Measurements from ENCODE around the gene AWAT1. TPM values are rescaled to one million over a fixed set of nuclear protein-coding genes. Genes with fewer than 3 reads are reported as not detected.

Gene AWAT1
- total RNA-seq, 1 donor from 2014 or later, result not detected

DNA sequence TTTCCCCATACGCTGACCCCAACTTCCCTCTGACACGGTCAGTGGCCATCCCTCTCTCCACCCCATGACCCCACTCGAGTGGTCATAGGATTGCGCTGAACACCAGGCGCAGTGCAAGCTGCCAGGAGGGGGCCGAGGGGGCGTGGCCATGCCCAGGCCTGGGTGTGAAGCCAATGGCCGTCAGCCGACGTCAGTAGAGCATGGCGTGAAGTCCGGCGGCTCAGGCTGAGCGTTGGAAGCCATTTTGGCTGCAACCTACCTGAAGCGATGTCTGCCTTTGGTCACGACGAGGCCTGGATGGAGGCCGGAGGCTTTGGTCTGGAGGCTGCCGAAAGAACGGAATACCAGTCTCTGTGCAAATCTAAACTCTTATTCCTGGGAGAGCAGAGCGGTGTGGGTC lies 47.5 kb downstream of the AWAT1 start, which contains the start of gene RAB41:
Gene RAB41, plus strand, starts transcription at position 222 of the 400 bp plus-strand sequence. Its CDS starts 46 bp downstream, at position 268.
- Mint-ChIP-seq H3K27me3 (ENCODE audit: low read depth) (no peaks in the 10 kb centered on the region), H3K4me1 (no peaks in the 10 kb centered on the region), H3K27ac (ENCODE audit: unreplicated experiment) (no peak within 1 kb of the TSS), H3K9me3 (peaks cover 7% of the 10 kb centered on the region), H3K36me3 (ENCODE audit: low read depth) (peaks cover 7% of the 10 kb centered on the region), H3K4me3 (no peak within 1 kb of the TSS)
- TF ChIP-seq, protein P1, sequence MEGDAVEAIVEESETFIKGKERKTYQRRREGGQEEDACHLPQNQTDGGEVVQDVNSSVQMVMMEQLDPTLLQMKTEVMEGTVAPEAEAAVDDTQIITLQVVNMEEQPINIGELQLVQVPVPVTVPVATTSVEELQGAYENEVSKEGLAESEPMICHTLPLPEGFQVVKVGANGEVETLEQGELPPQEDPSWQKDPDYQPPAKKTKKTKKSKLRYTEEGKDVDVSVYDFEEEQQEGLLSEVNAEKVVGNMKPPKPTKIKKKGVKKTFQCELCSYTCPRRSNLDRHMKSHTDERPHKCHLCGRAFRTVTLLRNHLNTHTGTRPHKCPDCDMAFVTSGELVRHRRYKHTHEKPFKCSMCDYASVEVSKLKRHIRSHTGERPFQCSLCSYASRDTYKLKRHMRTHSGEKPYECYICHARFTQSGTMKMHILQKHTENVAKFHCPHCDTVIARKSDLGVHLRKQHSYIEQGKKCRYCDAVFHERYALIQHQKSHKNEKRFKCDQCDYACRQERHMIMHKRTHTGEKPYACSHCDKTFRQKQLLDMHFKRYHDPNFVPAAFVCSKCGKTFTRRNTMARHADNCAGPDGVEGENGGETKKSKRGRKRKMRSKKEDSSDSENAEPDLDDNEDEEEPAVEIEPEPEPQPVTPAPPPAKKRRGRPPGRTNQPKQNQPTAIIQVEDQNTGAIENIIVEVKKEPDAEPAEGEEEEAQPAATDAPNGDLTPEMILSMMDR (conservative IDR thresholded peaks at IDR 0.05), result no peak
- no peak for DNase-seq (ENCODE audit: low read depth, low spot score)

DNA sequence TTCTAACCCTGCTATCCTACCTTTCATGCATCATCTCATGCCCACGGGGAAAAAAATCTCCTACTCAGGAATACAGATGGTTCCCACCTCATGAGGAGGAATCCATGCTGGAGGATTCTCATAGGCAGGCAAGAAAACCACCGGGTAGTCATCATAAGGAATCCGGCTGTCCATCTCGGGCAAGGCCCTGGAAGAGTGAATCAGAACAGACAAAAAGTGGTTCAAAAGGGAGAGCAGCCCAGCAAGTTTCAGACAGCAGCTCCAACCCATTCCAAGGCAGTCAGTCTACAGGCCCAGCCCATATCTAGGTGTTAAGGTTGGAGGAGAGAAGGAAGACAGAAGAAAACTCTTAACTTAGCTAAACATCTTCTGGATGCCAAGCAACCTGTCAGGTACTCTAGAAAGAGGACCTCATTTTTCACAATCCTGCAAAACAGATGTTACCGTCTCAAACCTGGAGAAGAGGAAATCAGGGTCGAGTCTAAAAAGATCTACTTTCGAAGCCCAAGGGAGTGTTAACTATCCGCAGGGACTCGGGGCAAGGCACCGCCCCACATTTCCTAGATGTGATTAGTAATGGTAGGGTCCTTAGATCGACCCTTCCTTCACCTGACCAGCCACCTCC lies 54.8 kb downstream of the AWAT1 start:
- Mint-ChIP-seq H3K4me3 (peak overlapping the region; percentile 96), H3K27ac (ENCODE audit: unreplicated experiment) (peak overlapping the region; percentile 71), H3K9me3 (no peaks in the 10 kb centered on the region), H3K4me1 (peaks cover 28% of the 10 kb centered on the region), H3K27me3 (ENCODE audit: low read depth) (no peaks in the 10 kb centered on the region), H3K36me3 (ENCODE audit: low read depth) (peaks cover 5% of the 10 kb centered on the region)
- no peak for DNase-seq (ENCODE audit: low read depth, low spot score)
- TF ChIP-seq, protein P1 (conservative IDR thresholded peaks at IDR 0.05), result no peak

Other genes starting within 250 kb of the AWAT1 start
- gene AWAT2, start 184.7 kb upstream of the AWAT1 start, total RNA-seq, result not detected in 2 replicates
- not detected in 2 replicates for gene OTUD6A, start 172.2 kb upstream of the AWAT1 start, total RNA-seq
- gene IGBP1, start 101.2 kb upstream of the AWAT1 start, total RNA-seq, result 36.9 and 38.3 TPM in 2 replicates
- not detected in 2 replicates for gene DGAT2L6, start 57.2 kb upstream of the AWAT1 start, total RNA-seq
- gene P2RY4, start 25.5 kb downstream of the AWAT1 start, total RNA-seq, result 0.19 TPM in 1 of 2 replicates, not detected in the other
- not detected in 2 replicates for gene ARR3, start 33.7 kb downstream of the AWAT1 start, total RNA-seq
- gene RAB41, start 47.5 kb downstream of the AWAT1 start, total RNA-seq, result not detected in 2 replicates
- gene PDZD11, start 55.3 kb downstream of the AWAT1 start, total RNA-seq, result 38.3 and 40.9 TPM in 2 replicates
- 57.8 and 58.5 TPM in 2 replicates for gene KIF4A, start 55.4 kb downstream of the AWAT1 start, total RNA-seq
- gene GDPD2, start 188.7 kb downstream of the AWAT1 start, total RNA-seq, result 5.3 and 6.0 TPM in 2 replicates
- gene DLG3, start 210.2 kb downstream of the AWAT1 start, total RNA-seq, result 54.3 and 65.6 TPM in 2 replicates